Measurements from ENCODE around the gene FLYWCH2.

DNA sequence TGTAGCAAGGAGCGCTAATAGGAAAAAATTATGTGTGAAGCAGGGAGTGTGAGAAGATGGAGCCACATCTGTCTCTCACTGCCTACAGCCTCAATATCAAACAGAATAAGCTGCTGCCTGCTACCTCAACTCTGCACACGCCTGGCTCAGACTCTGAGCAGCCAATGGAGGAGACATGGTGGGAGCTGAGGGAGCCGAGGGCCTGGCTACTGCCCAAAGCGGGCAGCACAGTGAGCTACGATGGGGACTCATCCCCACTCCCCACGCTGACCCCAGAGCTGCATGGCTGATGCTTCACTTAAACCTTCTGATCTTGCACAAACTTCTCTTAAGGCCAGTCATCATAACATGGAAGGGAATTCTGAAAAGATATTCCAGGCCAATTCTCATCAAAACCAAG is 11.1 kb upstream of the FLYWCH2 start:
- no peak for TF ChIP-seq EZH2 (IDR thresholded peaks at IDR 0.05; ENCODE audit: borderline replicate concordance, low read depth, low read length, severe bottlenecking)
- TF ChIP-seq, protein P1, sequence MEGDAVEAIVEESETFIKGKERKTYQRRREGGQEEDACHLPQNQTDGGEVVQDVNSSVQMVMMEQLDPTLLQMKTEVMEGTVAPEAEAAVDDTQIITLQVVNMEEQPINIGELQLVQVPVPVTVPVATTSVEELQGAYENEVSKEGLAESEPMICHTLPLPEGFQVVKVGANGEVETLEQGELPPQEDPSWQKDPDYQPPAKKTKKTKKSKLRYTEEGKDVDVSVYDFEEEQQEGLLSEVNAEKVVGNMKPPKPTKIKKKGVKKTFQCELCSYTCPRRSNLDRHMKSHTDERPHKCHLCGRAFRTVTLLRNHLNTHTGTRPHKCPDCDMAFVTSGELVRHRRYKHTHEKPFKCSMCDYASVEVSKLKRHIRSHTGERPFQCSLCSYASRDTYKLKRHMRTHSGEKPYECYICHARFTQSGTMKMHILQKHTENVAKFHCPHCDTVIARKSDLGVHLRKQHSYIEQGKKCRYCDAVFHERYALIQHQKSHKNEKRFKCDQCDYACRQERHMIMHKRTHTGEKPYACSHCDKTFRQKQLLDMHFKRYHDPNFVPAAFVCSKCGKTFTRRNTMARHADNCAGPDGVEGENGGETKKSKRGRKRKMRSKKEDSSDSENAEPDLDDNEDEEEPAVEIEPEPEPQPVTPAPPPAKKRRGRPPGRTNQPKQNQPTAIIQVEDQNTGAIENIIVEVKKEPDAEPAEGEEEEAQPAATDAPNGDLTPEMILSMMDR (IDR thresholded peaks at IDR 0.05; ENCODE audit: borderline replicate concordance, extremely low read depth, low read length, poor library complexity, severe bottlenecking), result no peak

All from DND-41 (cell line).